PC-9 (cell line): Measurements from ENCODE around the gene KRT32. TPM values are rescaled to one million over a fixed set of nuclear protein-coding genes. Genes with fewer than 3 reads are reported as not detected.
A peak's percentile ranks its signal among the peaks of the same experiment; 100 is the strongest.

Source experiments
- BruUV-seq: library from RNA; stranded (reverse); fragments of 400-500 nt; replicated peaks from 2 replicates; lab custom pipeline; 2021; lab: Mats Ljungman, UMichigan
- CTCF ChIA-PET: fragments of 300-600 bp; sonication (Branson Sonifier 250); formaldehyde crosslinking; loops from one replicate; lab custom pipeline; 2022; ENCODE audit warnings: antibody characterized with exemption; lab: Charles Lee
- POLR2A ChIA-PET: fragments of 300-600 bp; sonication (Branson Sonifier 250); formaldehyde crosslinking; loops from one replicate; lab custom pipeline; 2022; ENCODE audit warnings: antibody characterized with exemption; ENCODE audit not compliant: unreplicated experiment; lab: Charles Lee
- DNase-seq, 2 experiments: peaks; one replicate each; pipeline versions ENCODE4 v3.0.0 to v3.0.0-alpha.2; 2015 to 2022; ENCODE audit warnings: mixed read lengths in 1 of 2
- H2AFZ ChIP-seq: fragments of 200-600 bp; sonication (generic); 2 replicates; pipeline ENCODE4 v1.8.1; 2017; ENCODE audit warnings: antibody characterized with exemption
- H3F3A ChIP-seq: fragments of 200-600 bp; sonication (generic); 2 replicates; pipeline ENCODE4 v1.8.1; 2017; ENCODE audit warnings: antibody characterized with exemption, mild to moderate bottlenecking, low read depth; ENCODE audit not compliant: insufficient read depth
- H3K27ac ChIP-seq: fragments of 200-600 bp; sonication (generic); 2 replicates; pipeline ENCODE4 v1.6.1; 2016; ENCODE audit warnings: mixed run types
- H3K27me3 ChIP-seq: fragments of 200-600 bp; sonication (generic); 2 replicates; pipeline ENCODE4 v1.6.1; 2016; ENCODE audit warnings: low read depth, mixed run types; ENCODE audit not compliant: insufficient read depth
- H3K36me3 ChIP-seq: fragments of 200-600 bp; sonication (generic); 2 replicates; pipeline ENCODE4 v1.6.1; 2016; ENCODE audit warnings: low read depth, mixed run types
- H3K4me1 ChIP-seq: fragments of 200-600 bp; sonication (generic); replicated peaks from 2 replicates; pipeline ENCODE4 v1.6.1; 2016; ENCODE audit warnings: mixed run types; ENCODE audit not compliant: insufficient read depth
- H3K4me2 ChIP-seq: fragments of 200-600 bp; sonication (generic); 2 replicates; pipeline ENCODE4 v1.6.1; 2017; ENCODE audit warnings: mixed run types
- H3K4me3 ChIP-seq: fragments of 200-600 bp; sonication (generic); 2 replicates; pipeline ENCODE4 v1.6.1; 2016; ENCODE audit warnings: mixed run types
- H3K79me2 ChIP-seq: fragments of 200-600 bp; sonication (generic); 2 replicates; pipeline ENCODE4 v1.6.1; 2017; ENCODE audit warnings: low read depth, mixed run types
- H3K9me2 ChIP-seq: fragments of 200-600 bp; sonication (generic); 2 replicates; pipeline ENCODE4 v1.8.1; 2017; ENCODE audit warnings: mild to moderate bottlenecking; ENCODE audit not compliant: insufficient read depth
- H3K9me3 ChIP-seq: fragments of 200-600 bp; sonication (generic); 2 replicates; pipeline ENCODE4 v1.8.1; 2016; ENCODE audit warnings: low read depth; ENCODE audit not compliant: insufficient read depth
- H4K20me1 ChIP-seq: fragments of 200-600 bp; sonication (generic); 2 replicates; pipeline ENCODE4 v1.8.1; 2017; ENCODE audit not compliant: insufficient read depth
- EZH2 ChIP-seq: fragments of 200-600 bp; sonication (generic); IDR thresholded peaks from 2 replicates; pipeline ENCODE4 v1.8.0; 2017; ENCODE audit warnings: antibody characterized with exemption, low read depth
- intact Hi-C: fragments of 100-400 bp; cut with micrococcal nuclease; formaldehyde crosslinking; loops from one replicate; pipeline ENCODE4 v1.10.0; 2022; ENCODE audit not compliant: unreplicated experiment
- total RNA-seq: library from RNA; stranded (reverse); gene quantifications from 2 replicates; pipeline ENCODE4 v1.2.3, GENCODE V29; 2021
- TF ChIP-seq, protein P1 (sequence below): fragments of 200-600 bp; sonication (generic); conservative IDR thresholded peaks from 2 replicates; pipeline ENCODE4 v1.6.1; 2017; ENCODE audit warnings: mixed run types, antibody characterized with exemption, mild to moderate bottlenecking, moderate library complexity

The KRT32 gene
- total RNA-seq, 1 experiment from 2014 or later: not detected

DNA sequence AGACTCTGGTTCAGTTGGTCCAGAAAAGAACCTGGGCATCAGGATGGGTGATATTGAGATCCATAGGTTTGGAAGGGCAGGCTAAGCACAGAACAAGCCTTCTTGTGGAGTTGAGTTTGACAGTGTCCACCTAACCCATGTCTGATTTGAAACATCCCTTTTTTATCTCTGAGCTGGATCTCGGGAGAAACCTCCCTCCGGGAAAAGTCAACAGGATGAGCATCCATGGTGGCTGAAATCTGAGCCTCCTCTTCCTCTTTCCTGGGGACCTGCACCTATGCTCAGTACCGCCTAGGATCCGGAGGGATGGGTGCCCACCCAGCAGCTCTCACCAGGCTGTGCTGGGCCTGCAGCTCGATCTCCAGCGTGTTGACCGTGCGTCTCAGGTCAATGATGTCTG is 3.4 kb downstream of the KRT32 start:
- no peaks in the 10 kb centered on the region for H3K79me2 ChIP-seq
- peaks cover 20% of the 10 kb centered on the region for H3K4me1 ChIP-seq
- H3K4me2 ChIP-seq: 0 out of 2 replicates have a peak overlapping the region, but pooled peaks have one; percentile 39
- POLR2A ChIA-PET: interaction anchor here (0.5 kb wide), 1 partner anchor 608 kb away, joined by 4 read pairs; no protein-coding TSS in a partner anchor
- BruUV-seq: no TSS peak
- CTCF ChIA-PET: interaction anchor here (0.6 to 0.7 kb wide), 2 partner anchors 62 to 132 kb away, joined by 3 to 14 read pairs; no protein-coding TSS in a partner anchor
- no peak overlapping the region for H2AFZ ChIP-seq
- H4K20me1 ChIP-seq: no peaks in the 10 kb centered on the region
- H3K9me3 ChIP-seq: no peaks in the 10 kb centered on the region
- intact Hi-C loops: no loop called here
- H3K27ac ChIP-seq: no peak overlapping the region
- H3K4me3 ChIP-seq: no peak overlapping the region
- H3K36me3 ChIP-seq: no peaks in the 10 kb centered on the region
- H3K9me2 ChIP-seq: no peaks in the 10 kb centered on the region
- no peak for TF ChIP-seq EZH2
- TF ChIP-seq, protein P1, sequence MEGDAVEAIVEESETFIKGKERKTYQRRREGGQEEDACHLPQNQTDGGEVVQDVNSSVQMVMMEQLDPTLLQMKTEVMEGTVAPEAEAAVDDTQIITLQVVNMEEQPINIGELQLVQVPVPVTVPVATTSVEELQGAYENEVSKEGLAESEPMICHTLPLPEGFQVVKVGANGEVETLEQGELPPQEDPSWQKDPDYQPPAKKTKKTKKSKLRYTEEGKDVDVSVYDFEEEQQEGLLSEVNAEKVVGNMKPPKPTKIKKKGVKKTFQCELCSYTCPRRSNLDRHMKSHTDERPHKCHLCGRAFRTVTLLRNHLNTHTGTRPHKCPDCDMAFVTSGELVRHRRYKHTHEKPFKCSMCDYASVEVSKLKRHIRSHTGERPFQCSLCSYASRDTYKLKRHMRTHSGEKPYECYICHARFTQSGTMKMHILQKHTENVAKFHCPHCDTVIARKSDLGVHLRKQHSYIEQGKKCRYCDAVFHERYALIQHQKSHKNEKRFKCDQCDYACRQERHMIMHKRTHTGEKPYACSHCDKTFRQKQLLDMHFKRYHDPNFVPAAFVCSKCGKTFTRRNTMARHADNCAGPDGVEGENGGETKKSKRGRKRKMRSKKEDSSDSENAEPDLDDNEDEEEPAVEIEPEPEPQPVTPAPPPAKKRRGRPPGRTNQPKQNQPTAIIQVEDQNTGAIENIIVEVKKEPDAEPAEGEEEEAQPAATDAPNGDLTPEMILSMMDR: no peak
- peaks cover 10% of the 10 kb centered on the region; the same call in 1 of the 2 replicates for H3F3A ChIP-seq
- H3K27me3 ChIP-seq: no peaks in the 10 kb centered on the region
- DNase-seq: no peak

DNA sequence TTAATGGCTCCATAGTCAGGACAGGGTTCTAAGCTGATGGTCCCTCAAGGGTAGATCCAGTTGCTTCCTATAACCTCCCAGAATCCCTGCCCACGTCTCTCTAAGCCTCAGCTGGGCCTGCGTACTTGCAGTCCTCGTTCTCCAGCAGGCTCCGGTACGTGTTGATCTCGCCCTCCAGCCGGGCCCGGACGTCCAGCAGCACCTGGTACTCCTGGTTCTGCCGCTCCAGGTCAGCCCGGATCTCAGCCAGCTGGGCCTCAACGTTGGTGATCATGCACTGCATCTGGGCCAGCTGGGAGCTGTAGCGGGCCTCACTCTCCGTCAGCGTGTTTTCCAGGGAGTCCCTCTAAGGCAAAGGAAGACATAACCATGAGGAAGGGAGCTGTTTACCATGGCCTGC is 4.5 kb downstream of the KRT32 start:
- ChIA-PET POLR2A (no interaction called here), CTCF (no interaction called here)
- Histone ChIP-seq H3K27me3 (no peaks in the 10 kb centered on the region), H3K4me2 (no peak overlapping the region), H4K20me1 (no peaks in the 10 kb centered on the region), H3K9me3 (no peaks in the 10 kb centered on the region), H3K79me2 (no peaks in the 10 kb centered on the region), H3K4me1 (peaks cover 20% of the 10 kb centered on the region), H3K4me3 (no peak overlapping the region), H3F3A (peaks cover 10% of the 10 kb centered on the region; the same call in 1 of the 2 replicates), H3K9me2 (no peaks in the 10 kb centered on the region; the same call in 1 of the 2 replicates), H3K36me3 (no peaks in the 10 kb centered on the region), H2AFZ (no peak overlapping the region), H3K27ac (no peak overlapping the region)
- no TSS peak for BruUV-seq
- TF ChIP-seq, protein P1: no peak
- TF ChIP-seq EZH2: no peak
- intact Hi-C loops: no loop called here
- no peak for DNase-seq

DNA sequence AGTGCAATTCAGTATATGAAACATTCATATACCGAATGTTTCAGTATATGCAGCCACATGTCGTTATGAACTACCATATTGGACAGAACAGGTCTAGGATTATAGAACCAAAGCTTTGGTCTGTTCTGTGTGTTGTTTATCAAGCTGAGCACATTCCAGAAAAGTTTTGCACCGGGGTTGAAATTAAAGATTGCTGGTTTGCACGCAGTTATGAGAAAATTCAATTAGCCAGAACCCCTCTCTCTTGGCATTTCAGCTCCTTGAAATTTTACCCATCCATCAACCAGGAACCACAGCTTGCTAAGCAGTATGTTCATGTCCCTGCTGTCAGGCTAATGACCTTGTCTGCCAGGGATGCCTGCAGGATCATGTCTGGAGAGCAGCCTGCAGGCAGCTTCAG is 9.5 kb downstream of the KRT32 start:
- H3F3A ChIP-seq: no peaks in the 10 kb centered on the region
- no peak for TF ChIP-seq EZH2
- TF ChIP-seq, protein P1: no peak
- H3K4me2 ChIP-seq: no peak overlapping the region
- H3K27me3 ChIP-seq: no peaks in the 10 kb centered on the region
- H3K79me2 ChIP-seq: no peaks in the 10 kb centered on the region
- intact Hi-C loops: no loop called here
- no peak overlapping the region for H3K27ac ChIP-seq
- H4K20me1 ChIP-seq: no peaks in the 10 kb centered on the region
- no peaks in the 10 kb centered on the region; the same call in 1 of the 2 replicates for H3K9me2 ChIP-seq
- no TSS peak for BruUV-seq
- no peak overlapping the region for H3K4me3 ChIP-seq
- H2AFZ ChIP-seq: no peak overlapping the region
- DNase-seq: no peak
- CTCF ChIA-PET: interaction anchor here (0.5 kb wide), 1 partner anchor 61 kb away, joined by 3 read pairs; no protein-coding TSS in a partner anchor
- POLR2A ChIA-PET: no interaction called here
- no peaks in the 10 kb centered on the region for H3K36me3 ChIP-seq
- no peaks in the 10 kb centered on the region for H3K4me1 ChIP-seq
- H3K9me3 ChIP-seq: no peaks in the 10 kb centered on the region
